Breast epithelium (tissue), 4 donors: ENCODE results near the gene IQGAP1. TPM values are rescaled to one million over a fixed set of nuclear protein-coding genes. Genes with fewer than 3 reads are reported as not detected.

ENCODE experiments used
- DNase-seq, 2 donors: peaks; one replicate each; pipeline ENCODE4 v3.0.0-alpha.2; 2019; ENCODE audit warnings: low spot score in 2 of 2
- H3K27ac ChIP-seq, 2 donors: fragments of 200-600 bp; sonication (generic) in 1 of 2; one replicate each; pipeline ENCODE4 v1.5.1; 2016 to 2019; ENCODE audit warnings: mild to moderate bottlenecking in 1 of 2
- H3K27me3 ChIP-seq, 2 donors: fragments of 200-600 bp; sonication (generic) in 1 of 2; one replicate each; pipeline versions ENCODE4 v1.5.1 to v1.6.0; 2017 to 2019; ENCODE audit warnings: control low read depth in 1 of 2, mild to moderate bottlenecking in 1 of 2
- H3K36me3 ChIP-seq: fragments of 200-600 bp; one replicate; pipeline ENCODE4 v1.5.1; 2019
- H3K4me1 ChIP-seq, 2 donors: fragments of 200-600 bp; sonication (generic); one replicate each; pipeline ENCODE4 v1.5.1; 2016 to 2019; ENCODE audit warnings: control low read depth in 1 of 2
- H3K4me3 ChIP-seq, 3 donors: fragments of 200-600 bp; sonication (generic); 1 replicate in 2 of 3; 2 replicates in 1 of 3; pipeline ENCODE4 v1.5.1; 2016 to 2019; ENCODE audit warnings: mild to moderate bottlenecking in 3 of 3, moderate library complexity in 2 of 3
- H3K9me3 ChIP-seq, 2 donors: fragments of 200-600 bp; sonication (generic) in 1 of 2; one replicate each; pipeline ENCODE4 v1.5.1; 2016 to 2019; ENCODE audit warnings: control low read depth in 1 of 2
- CTCF ChIP-seq, 3 donors: fragments of 450-650 bp; IDR thresholded peaks; one replicate each; pipeline ENCODE4 v1.5.1; 2016 to 2017; ENCODE audit warnings: antibody characterized with exemption in 3 of 3, mild to moderate bottlenecking in 3 of 3, moderate library complexity in 3 of 3
- POLR2A ChIP-seq: fragments of 450-650 bp; IDR thresholded peaks from one replicate; pipeline ENCODE4 v1.6.1; 2016; ENCODE audit warnings: antibody characterized with exemption, mild to moderate bottlenecking, moderate library complexity
- POLR2AphosphoS5 ChIP-seq, 3 donors: sonication (generic); formaldehyde crosslinking; IDR thresholded peaks; one replicate each; pipeline ENCODE4 v1.6.1; 2017; ENCODE audit warnings: antibody characterized with exemption in 3 of 3
- intact Hi-C: fragments of 100-400 bp; cut with DNase I; formaldehyde crosslinking; loops from one replicate; pipeline ENCODE4 v1.15.1; 2023; ENCODE audit warnings: low total_unique reads
- total RNA-seq, 3 donors: library from RNA; depleted of rRNA; stranded (reverse); fragments of >200 nt; gene quantifications; one replicate each; pipeline ENCODE4 v1.1.0, GENCODE V29; 2016

IQGAP1 gene
- total RNA-seq, 3 donors from 2014 or later = 244 to 387 (median 288) TPM

DNA sequence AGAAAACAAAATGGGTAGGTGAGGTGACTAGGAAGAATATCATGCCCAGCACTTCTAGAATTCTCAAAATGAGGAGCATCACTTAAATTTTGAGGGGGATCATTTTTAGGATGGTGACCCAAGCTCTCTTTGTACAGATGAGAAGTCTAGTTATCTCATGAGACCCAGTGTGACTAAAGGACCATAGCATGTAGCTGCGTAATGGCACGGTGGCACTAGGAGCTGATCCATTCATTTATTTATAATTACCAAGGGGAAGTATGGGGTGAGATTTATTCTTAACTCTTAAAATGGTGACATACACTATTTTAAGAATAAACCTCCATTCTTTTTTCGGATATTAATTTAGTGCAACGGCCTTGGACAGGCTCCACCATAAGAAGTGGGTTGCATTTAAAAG, 8.3 kb downstream of the IQGAP1 start:
- H3K4me3 ChIP-seq = no peak overlapping the region

DNA sequence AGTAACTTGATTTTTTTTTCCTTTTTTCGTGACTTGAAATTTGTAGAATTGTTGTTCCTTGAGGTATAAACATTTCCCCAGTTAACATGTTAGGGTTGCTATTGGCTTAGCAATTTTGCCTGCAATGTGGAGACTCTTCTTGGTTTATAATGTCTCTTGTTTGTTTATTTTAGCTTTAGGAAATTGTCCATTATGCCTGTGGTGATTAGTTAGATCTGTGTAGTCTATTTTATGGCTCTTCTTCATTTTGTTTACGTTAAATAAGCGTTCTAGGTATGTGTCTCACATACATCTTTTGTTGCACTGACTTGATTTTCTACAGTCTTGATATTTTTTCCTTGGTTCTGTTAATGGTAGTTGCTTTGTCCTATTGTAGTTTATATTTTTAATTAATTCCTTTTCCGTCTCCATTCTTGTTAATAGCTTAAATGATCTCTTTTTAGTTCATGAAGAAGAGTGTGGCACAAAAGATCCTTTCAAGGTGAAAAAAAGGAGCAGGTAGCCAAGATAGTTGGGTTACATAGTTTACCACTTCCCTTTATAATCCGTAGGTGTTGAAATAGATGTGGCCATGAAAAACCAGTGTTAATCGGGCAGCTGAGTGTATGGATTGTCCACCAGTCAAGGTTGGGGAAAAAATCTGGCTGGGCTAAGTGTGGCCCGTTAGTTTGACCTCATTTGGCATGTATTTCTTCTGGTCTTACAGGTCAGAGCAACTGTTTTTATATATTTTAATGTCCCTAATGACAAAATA, 12.1 kb downstream of the IQGAP1 start:
- DNase-seq = no peak
- intact Hi-C loops = no loop called here
- no peaks in the 10 kb centered on the region for H3K36me3 ChIP-seq
- no peaks in the 10 kb centered on the region for H3K9me3 ChIP-seq
- H3K4me3 ChIP-seq = peak overlapping the region in 2 of 3 donors; percentile 17 to 45
- H3K4me1 ChIP-seq = peaks cover 0 to 16% of the 10 kb centered on the region in 2 donors
- H3K27me3 ChIP-seq = no peaks in the 10 kb centered on the region
- TF ChIP-seq POLR2AphosphoS5 (IDR thresholded peaks at IDR 0.05) = no peak
- TF ChIP-seq POLR2A = peak; percentile 6
- peak overlapping the region; percentile 96 for H3K27ac ChIP-seq

More for the DNA sequence above, 8.3 kb downstream of the IQGAP1 start:
- Histone ChIP-seq H3K4me1 (peaks cover 0 to 4% of the 10 kb centered on the region in 2 donors), H3K27me3 (no peaks in the 10 kb centered on the region), H3K27ac (peak overlapping the region; percentile 77), H3K9me3 (no peaks in the 10 kb centered on the region), H3K36me3 (no peaks in the 10 kb centered on the region)
- intact Hi-C loops = no loop called here
- DNase-seq = no peak
- no peak for TF ChIP-seq CTCF (IDR thresholded peaks at IDR 0.05)
- TF ChIP-seq POLR2A = no peak

DNA sequence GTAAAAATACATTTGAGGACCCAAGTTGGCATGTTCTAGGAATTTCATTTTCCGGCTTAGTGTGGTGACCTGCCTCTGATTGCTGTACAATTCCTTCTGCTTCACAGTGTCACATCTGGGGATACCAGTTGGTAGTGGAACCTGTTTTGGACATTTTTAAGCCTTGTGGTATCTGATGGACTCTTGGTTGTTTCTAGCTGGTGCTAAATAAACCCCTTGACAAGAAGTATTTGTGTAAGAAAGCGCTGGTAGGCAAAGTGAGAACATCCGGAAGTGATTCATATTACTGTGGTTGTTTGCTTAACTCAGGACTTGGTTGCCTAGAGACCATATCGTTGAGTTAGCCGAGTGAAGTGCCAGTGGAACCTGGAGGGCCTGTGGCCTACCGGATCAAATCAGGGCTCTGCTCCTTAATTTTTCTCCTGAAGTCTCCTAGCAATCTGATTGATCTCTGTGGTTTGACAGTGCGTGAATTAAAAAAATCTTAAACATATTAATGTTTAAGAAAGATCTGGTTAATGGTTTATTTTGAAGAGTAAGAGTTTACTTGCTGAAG, 12.8 kb downstream of the IQGAP1 start:
- peak overlapping the region; percentile 96 for H3K27ac ChIP-seq
- no peaks in the 10 kb centered on the region for H3K36me3 ChIP-seq
- H3K9me3 ChIP-seq = no peaks in the 10 kb centered on the region
- H3K4me1 ChIP-seq = peaks cover 0 to 22% of the 10 kb centered on the region in 2 donors
- peak; percentile 63 to 77 for DNase-seq
- intact Hi-C loops = no loop called here
- no peaks in the 10 kb centered on the region for H3K27me3 ChIP-seq
- peak overlapping the region in 2 of 3 donors; percentile 17 to 45 for H3K4me3 ChIP-seq
- TF ChIP-seq POLR2AphosphoS5 (IDR thresholded peaks at IDR 0.05) (peak in 2 of 3 donors; percentile 55 to 84), POLR2A (no peak), CTCF (IDR thresholded peaks at IDR 0.05) (peak in 1 of 3 donors; percentile 9)

DNA sequence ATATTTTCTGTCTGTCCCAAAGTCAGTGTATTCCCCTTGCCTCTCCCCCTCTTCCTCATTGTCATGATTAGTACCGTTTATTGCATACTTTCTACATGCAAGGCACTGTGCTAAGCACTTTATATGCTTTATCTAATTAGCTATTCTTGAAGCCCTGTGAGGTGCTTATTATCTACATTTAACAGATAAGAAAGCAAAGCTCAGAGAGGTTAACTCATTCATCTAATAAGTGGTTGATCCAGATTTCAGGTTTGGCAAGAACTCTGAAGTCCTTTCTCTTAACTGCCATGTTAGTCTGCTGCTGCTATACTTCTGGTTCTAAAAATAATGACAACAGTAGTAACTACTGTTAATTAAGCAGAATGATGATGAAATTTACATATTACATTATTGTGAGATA, 13.5 kb downstream of the IQGAP1 start:
- no peak for TF ChIP-seq POLR2AphosphoS5 (IDR thresholded peaks at IDR 0.05)
- no peak for TF ChIP-seq CTCF (IDR thresholded peaks at IDR 0.05)
- no peak for TF ChIP-seq POLR2A
- H3K4me3 ChIP-seq = no peak overlapping the region
- H3K4me1 ChIP-seq = peaks cover 0 to 19% of the 10 kb centered on the region in 2 donors
- no peak for DNase-seq
- no peaks in the 10 kb centered on the region for H3K27me3 ChIP-seq
- H3K9me3 ChIP-seq = no peaks in the 10 kb centered on the region
- intact Hi-C loops = no loop called here
- H3K36me3 ChIP-seq = no peaks in the 10 kb centered on the region
- H3K27ac ChIP-seq = peak overlapping the region; percentile 96

DNA sequence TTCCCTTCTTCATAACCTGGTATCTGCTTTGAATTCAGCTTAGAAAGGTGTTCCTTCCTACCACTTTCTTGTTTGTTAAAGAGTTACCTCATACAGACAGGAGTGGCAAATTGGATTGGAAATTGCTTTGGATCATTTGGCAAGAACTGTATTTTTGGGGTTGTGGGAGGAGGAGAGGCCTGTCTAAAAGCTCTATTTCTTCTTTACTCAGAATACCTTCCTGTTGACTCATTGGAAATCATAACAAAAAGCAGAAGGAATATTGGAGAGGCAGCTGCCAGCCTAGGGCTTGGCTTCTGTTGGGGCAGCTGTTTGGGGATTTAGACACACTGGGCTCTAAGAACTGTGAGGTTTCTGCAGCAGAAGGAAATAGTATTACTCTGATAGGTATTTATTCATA, 14.2 kb downstream of the IQGAP1 start:
- Histone ChIP-seq H3K9me3 (no peaks in the 10 kb centered on the region), H3K4me1 (peaks cover 0 to 18% of the 10 kb centered on the region in 2 donors), H3K27me3 (no peaks in the 10 kb centered on the region), H3K27ac (peak overlapping the region; percentile 96), H3K4me3 (peak overlapping the region in 1 of 3 donors; percentile 15), H3K36me3 (no peaks in the 10 kb centered on the region)
- TF ChIP-seq CTCF (IDR thresholded peaks at IDR 0.05) (no peak), POLR2AphosphoS5 (IDR thresholded peaks at IDR 0.05) (peak in 1 of 3 donors; percentile 49)
- DNase-seq = peak in 1 of 2 donors; percentile 69
- intact Hi-C loops = no loop called here
